Measurements from ENCODE around the gene RABEP2.
"Not testable (repeated sequence)": the region's sequence is repeated elsewhere in the genome, so short reads cannot be mapped to it uniquely, and the experiment has no call there.

Gene RABEP2

GRCh38 chr16:28924762-28925385 is at the start of gene RABEP2:
Gene RABEP2 (minus strand): TSS chr16:28925238. CDS start chr16:28925163, 75 bp downstream.
- DNase-seq: peak; percentile 88

- peak; percentile 97 for DNase-seq
These were observed 49.6 kb upstream of the RABEP2 start, which contains the start of gene SPNS1 for GRCh38 chr16:28974437-28975157. Gene SPNS1 (plus strand): TSS chr16:28974778. CDS start chr16:28975152, 374 bp downstream.

- DNase-seq: peak; percentile 74
These were observed 49.0 kb upstream of the RABEP2 start for GRCh38 chr16:28974007-28974436.

- DNase-seq: not testable (repeated sequence)
These were observed 44.7 kb upstream of the RABEP2 start for GRCh38 chr16:28969696-28970095.

- no peak for DNase-seq
These were observed 42.1 kb upstream of the RABEP2 start for GRCh38 chr16:28967156-28967555.

GRCh38 chr16:28964496-28964895 is 39.5 kb upstream of the RABEP2 start:
- no peak for DNase-seq

GRCh38 chr16:28964072-28964471 is 39.0 kb upstream of the RABEP2 start:
- DNase-seq: no peak

GRCh38 chr16:28958836-28959235 is 33.8 kb upstream of the RABEP2 start:
- no peak for DNase-seq

- DNase-seq: no peak
These were observed 33.2 kb upstream of the RABEP2 start for GRCh38 chr16:28958216-28958615.

- DNase-seq: no peak
These were observed 26.4 kb upstream of the RABEP2 start for GRCh38 chr16:28951410-28951943.

GRCh38 chr16:28950648-28951409 is 25.8 kb upstream of the RABEP2 start, which contains the start of gene NFATC2IP:
Gene NFATC2IP (plus strand): TSS chr16:28950937. CDS start chr16:28951012, 75 bp downstream.
- DNase-seq: peak; percentile 100

- DNase-seq: no peak
These were observed 21.6 kb upstream of the RABEP2 start for GRCh38 chr16:28946681-28947080.

- DNase-seq: no peak
These were observed 18.2 kb upstream of the RABEP2 start for GRCh38 chr16:28943281-28943680.

GRCh38 chr16:28939825-28940224 is 14.8 kb upstream of the RABEP2 start:
- not testable (repeated sequence) for DNase-seq

GRCh38 chr16:28938721-28939120 is 13.7 kb upstream of the RABEP2 start:
- DNase-seq: no peak

- DNase-seq: no peak
These were observed 12.3 kb upstream of the RABEP2 start for GRCh38 chr16:28937222-28937876.

- no peak for DNase-seq
These were observed 11.7 kb upstream of the RABEP2 start for GRCh38 chr16:28936784-28937155.

GRCh38 chr16:28935924-28936783 is 11.1 kb upstream of the RABEP2 start:
- DNase-seq: peak; percentile 80

GRCh38 chr16:28935346-28935745 is 10.3 kb upstream of the RABEP2 start:
- no peak for DNase-seq

- DNase-seq: no peak
These were observed 8.1 kb upstream of the RABEP2 start for GRCh38 chr16:28933171-28933570.

GRCh38 chr16:28932339-28933141 is 7.5 kb upstream of the RABEP2 start:
- DNase-seq: no peak
